T-helper 17 cell (primary cell): ENCODE results near the gene KNTC1. TPM values are rescaled to one million over a fixed set of nuclear protein-coding genes. Genes with fewer than 3 reads are reported as not detected.

Source experiments
- ATAC-seq: fragments of 150-1000 bp; cut with Tn5 transposase; 2 replicates; pipeline ENCODE4 v1.10.0; 2021; ENCODE audit warnings: mild to moderate bottlenecking, moderate library complexity
- DNase-seq, 3 donors: peaks; one replicate each; pipeline versions ENCODE4 v3.0.0 to v3.0.0-alpha.2; 2020 to 2021
- H3K9me3 ChIP-seq: one replicate; pipeline ENCODE4 v1.7.0; 2013; ENCODE audit warnings: low read length, mild to moderate bottlenecking; ENCODE audit not compliant: control insufficient read depth, poor library complexity, severe bottlenecking
- H3K27ac Mint-ChIP-seq: one replicate; pipeline ENCODE4 v1.8.0; 2022; ENCODE audit warnings: mild to moderate bottlenecking, moderate library complexity, mixed read lengths
- H3K27me3 Mint-ChIP-seq: one replicate; pipeline ENCODE4 v1.8.0; 2022; ENCODE audit warnings: mixed read lengths
- H3K36me3 Mint-ChIP-seq: one replicate; pipeline ENCODE4 v1.8.0; 2022; ENCODE audit warnings: low read depth, mixed read lengths
- H3K4me1 Mint-ChIP-seq: one replicate; pipeline ENCODE4 v1.8.0; 2022; ENCODE audit warnings: mild to moderate bottlenecking, mixed read lengths
- H3K4me3 Mint-ChIP-seq: one replicate; pipeline ENCODE4 v1.8.0; 2022; ENCODE audit warnings: mild to moderate bottlenecking, moderate library complexity, mixed read lengths
- total RNA-seq, 4 donors: library from RNA in 2 of 4; stranded (reverse) in 2 of 4; gene quantifications; one replicate each; pipeline ENCODE4 v1.2.3 and lab custom pipeline; 2022 to 2026

Gene KNTC1
- total RNA-seq, 2 donors from 2014 or later: 24.1 to 25.1 TPM

DNA sequence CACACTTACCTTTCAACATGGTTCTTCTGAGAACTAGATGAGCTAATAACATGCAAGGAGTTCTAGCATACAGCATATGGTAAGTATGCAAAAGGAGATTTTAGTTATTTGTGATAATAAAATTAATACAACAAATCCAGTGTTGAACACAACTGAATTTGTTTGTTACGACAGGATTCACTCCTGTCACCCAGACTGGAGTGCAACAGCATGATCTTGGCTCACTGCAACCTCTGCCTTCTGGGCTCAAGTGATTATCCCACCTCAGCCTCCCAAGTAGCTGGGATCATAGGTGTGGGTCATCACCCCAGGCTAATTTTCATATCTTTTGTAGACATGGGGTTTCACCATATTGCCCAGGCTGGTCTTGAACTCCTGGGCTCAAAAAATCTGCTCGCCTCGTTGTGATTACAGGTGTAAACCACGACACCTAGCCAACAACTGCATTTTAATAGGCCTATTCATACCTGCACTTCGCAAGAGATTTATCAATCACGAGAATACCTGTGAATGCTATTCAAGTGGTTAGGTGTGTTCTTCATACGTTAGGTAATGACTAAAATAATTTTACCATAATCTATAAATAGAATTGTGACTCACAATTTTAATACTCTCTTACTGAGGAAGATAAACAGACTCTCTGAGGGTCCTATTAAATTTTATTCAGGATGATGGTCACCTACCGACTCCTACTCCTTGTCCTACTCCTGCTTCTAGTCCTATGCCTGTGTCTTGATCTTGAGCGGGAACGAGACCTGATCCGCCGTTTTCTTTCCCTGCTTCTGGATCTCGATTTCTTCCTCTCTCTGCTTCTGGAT lies 10.3 kb upstream of the KNTC1 start:
- peaks cover 16% of the 10 kb centered on the region for H3K36me3 Mint-ChIP-seq
- peak overlapping the region; percentile 56 for H3K4me3 Mint-ChIP-seq
- H3K9me3 ChIP-seq: no peaks in the 10 kb centered on the region
- DNase-seq: no peak
- peaks cover 23% of the 10 kb centered on the region for H3K4me1 Mint-ChIP-seq
- H3K27me3 Mint-ChIP-seq: no peaks in the 10 kb centered on the region
- H3K27ac Mint-ChIP-seq: peak overlapping the region; percentile 87
- no peak for ATAC-seq

DNA sequence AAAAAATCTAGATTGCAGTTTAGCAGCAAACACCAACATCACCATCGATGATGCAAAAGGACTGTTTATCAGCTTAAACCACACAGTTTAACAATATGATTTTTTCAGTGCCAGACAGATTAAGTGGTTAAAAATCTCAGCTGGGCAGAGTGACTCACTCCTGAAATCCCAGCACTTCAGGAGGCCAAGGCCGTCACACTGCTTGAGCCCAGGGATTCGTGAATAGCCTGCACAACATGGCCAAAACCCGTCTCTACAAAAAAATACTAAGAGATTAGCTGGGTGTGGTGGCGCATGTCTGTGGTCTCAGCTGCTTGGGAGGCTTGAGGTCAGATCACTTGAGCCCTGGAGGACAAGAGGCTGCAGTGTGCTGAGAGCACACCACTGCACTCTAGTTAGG lies 9.2 kb upstream of the KNTC1 start:
- DNase-seq (no peak), ATAC-seq (no peak)
- H3K36me3 Mint-ChIP-seq: peaks cover 16% of the 10 kb centered on the region
- no peaks in the 10 kb centered on the region for H3K27me3 Mint-ChIP-seq
- peak overlapping the region; percentile 87 for H3K27ac Mint-ChIP-seq
- no peak overlapping the region for H3K4me3 Mint-ChIP-seq
- H3K4me1 Mint-ChIP-seq: peaks cover 26% of the 10 kb centered on the region
- no peaks in the 10 kb centered on the region for H3K9me3 ChIP-seq

DNA sequence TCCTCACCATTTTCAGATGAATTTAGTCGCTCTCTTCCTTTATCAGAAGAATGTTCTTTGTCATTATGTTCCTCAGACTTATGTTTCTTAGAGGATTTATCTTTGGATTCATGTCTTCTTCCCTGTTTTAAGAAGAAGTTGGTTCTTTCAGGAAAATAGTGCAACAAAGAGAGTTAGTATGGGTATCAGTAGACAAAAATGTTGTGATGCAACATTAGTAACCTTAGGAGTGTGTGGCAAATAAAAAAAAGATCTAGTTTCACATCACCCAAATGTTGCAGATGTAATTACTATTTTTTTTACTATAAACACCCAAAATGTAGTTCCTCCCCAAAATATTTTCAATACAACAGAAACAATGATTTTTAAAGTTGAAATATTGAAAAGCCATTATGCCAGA lies 8.1 kb upstream of the KNTC1 start:
- Mint-ChIP-seq H3K4me3 (no peak overlapping the region), H3K27ac (peak overlapping the region; percentile 87)
- DNase-seq: no peak

DNA sequence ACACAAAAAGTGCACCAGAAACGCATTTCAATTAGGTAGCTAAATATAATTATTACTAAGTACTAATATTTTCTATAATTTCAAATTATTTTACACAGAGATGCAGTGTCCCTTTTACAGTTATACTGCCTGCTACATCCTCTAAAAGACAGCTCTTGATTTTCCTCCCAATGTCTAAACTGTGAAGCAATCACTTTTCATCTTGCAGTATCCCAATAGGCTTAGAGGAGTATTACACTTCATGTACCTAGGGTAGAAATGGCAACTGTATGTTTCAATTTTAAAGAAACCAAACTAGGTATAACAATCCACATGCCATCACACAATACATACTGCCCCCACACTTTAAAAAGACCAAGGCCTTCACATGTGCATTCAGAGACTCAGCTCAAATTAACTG lies 7.6 kb upstream of the KNTC1 start:
- Mint-ChIP-seq H3K36me3 (peaks cover 16% of the 10 kb centered on the region), H3K4me3 (no peak overlapping the region), H3K27ac (peak overlapping the region; percentile 87), H3K27me3 (no peaks in the 10 kb centered on the region), H3K4me1 (peaks cover 41% of the 10 kb centered on the region)
- ATAC-seq (no peak), DNase-seq (no peak)
- H3K9me3 ChIP-seq: no peaks in the 10 kb centered on the region

More for the DNA sequence above, 8.1 kb upstream of the KNTC1 start:
- H3K36me3 Mint-ChIP-seq: peaks cover 16% of the 10 kb centered on the region
- H3K27me3 Mint-ChIP-seq: no peaks in the 10 kb centered on the region
- peaks cover 36% of the 10 kb centered on the region for H3K4me1 Mint-ChIP-seq
- H3K9me3 ChIP-seq: no peaks in the 10 kb centered on the region
- ATAC-seq: no peak

DNA sequence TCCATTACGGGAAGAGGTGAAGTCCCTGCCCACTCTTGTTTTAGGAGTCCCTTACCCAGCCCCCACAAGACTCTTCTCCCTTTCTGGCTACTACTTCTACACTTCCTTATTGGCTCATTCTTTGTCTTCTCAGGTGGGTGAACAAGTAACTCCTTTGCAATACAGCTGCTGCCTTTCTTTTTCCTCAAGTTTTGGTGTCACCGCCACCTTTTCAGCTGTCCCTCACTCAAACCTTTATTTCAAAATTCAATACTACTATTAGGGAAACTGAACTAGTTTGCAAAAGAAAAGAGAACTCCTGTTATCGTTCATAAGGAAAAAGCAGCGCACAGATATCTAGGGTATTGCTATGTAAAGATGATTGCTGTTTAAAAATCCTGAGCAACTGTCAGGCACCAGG lies 6.4 kb upstream of the KNTC1 start:
- no peaks in the 10 kb centered on the region for H3K9me3 ChIP-seq
- H3K4me1 Mint-ChIP-seq: peaks cover 38% of the 10 kb centered on the region

DNA sequence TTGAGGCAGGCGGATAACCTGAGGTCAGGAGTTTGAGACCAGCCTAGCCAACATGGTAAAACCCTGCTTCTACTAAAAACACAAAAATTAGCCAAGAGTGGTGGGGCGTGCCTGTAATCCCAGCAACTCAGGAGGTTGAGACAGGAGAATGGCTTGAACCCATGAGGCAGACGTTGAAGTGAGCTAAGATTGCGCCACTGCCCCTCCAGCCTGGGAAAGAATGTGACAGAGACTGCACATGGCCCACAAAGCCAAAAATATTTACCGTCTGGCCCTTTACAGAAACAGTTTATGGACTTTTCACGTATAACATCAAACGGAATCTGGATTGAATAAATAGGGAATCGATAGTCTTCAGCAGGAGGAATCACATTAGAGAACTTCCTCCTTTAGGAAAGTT lies 3.8 kb upstream of the KNTC1 start:
- no peak for DNase-seq
- peaks cover 34% of the 10 kb centered on the region for H3K4me1 Mint-ChIP-seq

More for the DNA sequence above, 6.4 kb upstream of the KNTC1 start:
- Mint-ChIP-seq H3K27ac (peak overlapping the region; percentile 87), H3K27me3 (no peaks in the 10 kb centered on the region), H3K4me3 (peak overlapping the region; percentile 57), H3K36me3 (peaks cover 16% of the 10 kb centered on the region)
- ATAC-seq (no peak), DNase-seq (no peak)

DNA sequence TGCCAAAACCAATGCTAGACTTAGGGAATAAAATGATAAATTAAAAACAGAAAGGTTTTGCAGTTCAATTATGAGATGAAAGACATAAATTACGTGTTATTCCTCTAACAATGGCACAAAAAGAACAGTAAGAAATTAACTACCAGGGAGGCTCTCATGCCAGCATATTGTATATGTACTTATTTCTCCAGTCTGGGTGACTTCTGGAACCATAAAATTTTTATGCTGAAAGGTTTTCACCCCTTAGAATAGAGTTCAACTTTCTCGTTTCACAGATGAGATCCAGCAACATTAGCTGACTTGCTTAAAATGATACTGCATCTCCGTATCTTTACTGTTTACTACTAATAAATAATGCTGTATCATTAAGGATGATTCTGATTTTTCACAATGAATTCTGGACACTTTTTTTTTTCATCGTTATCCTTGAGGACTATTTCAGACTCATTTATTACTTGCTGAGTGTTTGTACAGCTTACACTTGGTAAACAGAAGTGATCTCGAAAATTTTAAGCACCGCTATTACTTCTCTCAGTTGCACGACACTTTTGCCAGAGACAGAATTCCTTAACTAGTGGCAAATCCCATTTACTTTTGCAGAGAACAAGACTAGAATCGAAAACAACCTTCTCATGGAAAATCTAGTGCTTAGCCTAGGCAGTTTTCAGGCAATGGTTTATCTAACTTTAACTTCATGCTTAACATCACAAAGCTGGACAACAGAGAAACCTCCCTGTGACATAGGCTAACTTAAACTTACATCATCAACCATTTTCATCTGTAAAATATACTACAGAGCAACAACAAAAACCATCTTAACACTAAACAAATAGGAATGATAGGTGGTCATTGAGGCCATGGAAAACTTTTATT lies 3.0 kb upstream of the KNTC1 start:
- no peaks in the 10 kb centered on the region for H3K9me3 ChIP-seq
- Mint-ChIP-seq H3K27ac (no peak overlapping the region), H3K4me3 (no peak overlapping the region), H3K27me3 (no peaks in the 10 kb centered on the region), H3K4me1 (peaks cover 31% of the 10 kb centered on the region), H3K36me3 (peaks cover 10% of the 10 kb centered on the region)
- ATAC-seq: no peak
- no peak for DNase-seq

More for the DNA sequence above, 3.8 kb upstream of the KNTC1 start:
- Mint-ChIP-seq H3K4me3 (no peak overlapping the region), H3K36me3 (peaks cover 12% of the 10 kb centered on the region), H3K27ac (no peak overlapping the region), H3K27me3 (no peaks in the 10 kb centered on the region)
- no peak for ATAC-seq
- H3K9me3 ChIP-seq: no peaks in the 10 kb centered on the region

DNA sequence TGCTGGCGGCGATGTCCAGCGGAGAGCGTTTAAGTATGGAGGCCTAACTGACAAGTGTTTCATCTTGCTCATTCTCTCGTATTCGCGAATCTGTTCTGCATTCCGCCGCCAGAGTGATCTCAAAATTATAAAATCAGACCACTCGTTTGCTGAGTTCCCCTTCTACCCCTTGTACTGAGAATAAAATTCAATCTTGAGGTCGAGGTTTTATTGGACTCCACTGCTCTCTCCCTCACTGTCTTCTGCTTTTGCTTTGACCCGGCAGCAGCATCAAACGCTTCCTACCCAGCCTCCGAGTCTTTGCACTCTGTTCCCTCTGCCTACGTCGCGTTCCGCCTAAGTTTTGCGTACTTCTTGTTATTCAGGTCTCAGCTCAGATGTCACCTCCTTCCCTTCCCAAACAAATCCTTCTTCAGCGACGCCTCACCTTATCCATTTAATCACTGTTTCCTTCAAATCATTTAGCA lies 462 bp downstream of the KNTC1 start:
- DNase-seq (no peak), ATAC-seq (no peak)
- no peaks in the 10 kb centered on the region for H3K36me3 Mint-ChIP-seq
- no peak overlapping the region for H3K4me3 Mint-ChIP-seq
- H3K4me1 Mint-ChIP-seq: peaks cover 17% of the 10 kb centered on the region
- no peak overlapping the region for H3K27ac Mint-ChIP-seq
- no peaks in the 10 kb centered on the region for H3K27me3 Mint-ChIP-seq
- H3K9me3 ChIP-seq: no peaks in the 10 kb centered on the region

DNA sequence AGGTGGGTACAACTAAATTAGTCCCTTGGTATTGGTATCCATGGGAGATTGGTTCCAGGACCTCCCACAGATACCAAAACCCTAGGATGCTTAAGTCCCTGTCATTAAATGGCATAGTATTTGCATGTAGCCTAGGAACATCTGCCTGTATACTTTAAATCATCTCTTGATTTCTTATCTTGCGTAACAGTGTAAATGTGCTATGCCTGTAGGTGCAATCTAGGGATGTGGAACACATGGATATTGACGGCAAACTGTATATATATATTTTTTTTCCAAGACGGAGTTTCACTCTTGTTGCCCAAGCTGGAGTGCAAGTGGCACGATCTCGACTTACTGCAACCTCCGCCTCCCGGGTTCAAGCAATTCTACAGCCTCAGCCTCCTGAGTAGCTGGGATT lies 1.5 kb downstream of the KNTC1 start:
- Mint-ChIP-seq H3K27me3 (no peaks in the 10 kb centered on the region), H3K4me1 (peaks cover 9% of the 10 kb centered on the region), H3K36me3 (no peaks in the 10 kb centered on the region), H3K4me3 (no peak overlapping the region), H3K27ac (no peak overlapping the region)
- no peak for ATAC-seq
- DNase-seq: no peak
- H3K9me3 ChIP-seq: no peaks in the 10 kb centered on the region

DNA sequence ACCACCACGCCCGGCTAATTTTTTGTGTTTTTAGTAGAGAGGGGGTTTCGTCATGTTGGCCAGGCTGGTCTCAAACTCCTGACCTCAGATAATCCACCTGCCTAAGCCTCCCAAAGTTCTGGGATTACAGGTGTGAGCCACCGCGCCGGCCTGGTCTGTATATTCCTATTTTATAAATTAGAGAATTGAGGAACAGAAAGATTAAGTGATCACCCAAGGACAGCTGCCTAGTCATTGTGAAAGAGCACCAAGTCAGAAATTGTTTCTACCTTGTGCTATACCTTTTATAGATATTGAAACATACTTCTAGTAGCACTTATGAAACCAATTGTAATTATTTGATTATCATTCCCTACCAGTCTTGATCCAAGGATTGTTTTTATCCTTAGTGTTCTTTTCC lies 1.9 kb downstream of the KNTC1 start:
- Mint-ChIP-seq H3K4me1 (peaks cover 6% of the 10 kb centered on the region), H3K27ac (no peak overlapping the region), H3K36me3 (no peaks in the 10 kb centered on the region), H3K4me3 (no peak overlapping the region), H3K27me3 (no peaks in the 10 kb centered on the region)
- DNase-seq (no peak), ATAC-seq (no peak)
- H3K9me3 ChIP-seq: no peaks in the 10 kb centered on the region

DNA sequence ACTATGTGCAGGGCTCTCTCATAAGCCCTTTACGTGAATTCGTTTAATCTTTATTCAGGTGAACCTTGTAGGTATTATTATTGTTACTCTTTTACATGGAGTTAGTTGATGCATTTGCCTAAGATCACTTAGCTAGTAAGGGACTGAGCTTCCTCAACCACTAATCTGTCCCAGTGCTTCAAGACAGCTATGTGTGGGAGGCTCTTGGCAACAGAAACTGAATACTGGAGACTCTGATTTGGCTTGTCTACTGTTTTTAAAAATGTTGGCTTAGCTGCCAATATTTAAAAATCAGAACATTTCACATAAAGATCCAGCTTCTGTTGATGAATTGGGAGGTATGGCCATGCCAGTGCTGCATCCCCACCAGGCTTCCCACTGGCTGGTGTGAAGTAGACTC lies 6.8 kb downstream of the KNTC1 start:
- Mint-ChIP-seq H3K4me3 (no peak overlapping the region), H3K36me3 (peaks cover 2% of the 10 kb centered on the region), H3K27ac (no peak overlapping the region), H3K27me3 (no peaks in the 10 kb centered on the region), H3K4me1 (peaks cover 2% of the 10 kb centered on the region)
- H3K9me3 ChIP-seq: no peaks in the 10 kb centered on the region
- ATAC-seq: no peak
- DNase-seq: no peak

DNA sequence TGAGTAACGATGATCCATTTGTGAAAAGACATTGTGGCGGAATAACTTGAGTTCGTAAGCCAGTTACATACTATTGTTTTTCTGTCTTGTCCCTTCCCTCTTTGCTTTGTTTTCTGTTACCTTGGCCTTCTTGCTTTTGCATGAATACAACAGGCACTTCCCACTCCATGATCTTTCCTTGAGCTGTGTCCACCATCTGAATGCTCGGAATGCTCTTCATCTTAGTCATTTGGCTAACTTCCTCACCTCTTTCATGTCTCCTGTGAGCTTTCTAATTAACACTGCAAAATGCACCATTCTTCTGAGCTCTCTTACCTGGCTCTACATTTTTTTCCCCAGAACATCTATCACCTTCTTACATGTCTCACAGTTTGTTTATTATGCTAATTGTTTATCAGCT lies 10.0 kb downstream of the KNTC1 start:
- H3K36me3 Mint-ChIP-seq: peaks cover 2% of the 10 kb centered on the region
- H3K9me3 ChIP-seq: no peaks in the 10 kb centered on the region
- no peak for ATAC-seq
- H3K27me3 Mint-ChIP-seq: no peaks in the 10 kb centered on the region
- H3K4me1 Mint-ChIP-seq: peaks cover 2% of the 10 kb centered on the region
- no peak for DNase-seq
- H3K4me3 Mint-ChIP-seq: no peak overlapping the region
- peak overlapping the region; percentile 53 for H3K27ac Mint-ChIP-seq

DNA sequence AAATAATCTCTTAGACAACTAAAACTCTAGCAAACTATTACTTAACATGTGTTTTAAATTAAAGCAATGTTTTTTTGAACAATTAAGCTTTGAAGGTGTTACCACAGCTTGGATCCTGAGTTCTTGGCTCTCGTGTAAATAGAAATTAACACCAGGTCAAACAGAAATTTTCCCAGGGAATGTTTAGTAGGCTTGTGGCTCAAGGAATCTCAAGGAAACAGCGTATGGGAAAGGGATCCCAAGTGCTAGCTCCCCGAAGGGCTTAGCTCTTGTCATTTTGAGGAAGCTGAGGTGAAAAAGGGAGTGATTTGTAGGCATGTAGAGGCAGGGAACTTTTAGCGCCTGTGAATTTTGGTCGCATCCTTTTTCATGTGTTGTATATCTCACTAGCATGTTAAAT lies 11.4 kb downstream of the KNTC1 start:
- ATAC-seq (no peak), DNase-seq (no peak)
- Mint-ChIP-seq H3K27me3 (no peaks in the 10 kb centered on the region), H3K4me3 (no peak overlapping the region), H3K27ac (no peak overlapping the region), H3K4me1 (peaks cover 2% of the 10 kb centered on the region), H3K36me3 (peaks cover 2% of the 10 kb centered on the region)
- H3K9me3 ChIP-seq: no peaks in the 10 kb centered on the region
